MM.1S (cell line): Measurements from ENCODE around the gene MFSD11.
"Not testable (repeated sequence)": the region's sequence is repeated elsewhere in the genome, so short reads cannot be mapped to it uniquely, and the experiment has no call there.

Experiments used
- DNase-seq: peaks from one replicate; pipeline ENCODE4 v3.0.0-alpha.2; 2015
- H2AFZ ChIP-seq: fragments of 300-600 bp; sonication (generic); 2 replicates; pipeline ENCODE4 v1.6.0; 2016; ENCODE audit warnings: antibody characterized with exemption, low read length
- H3F3A ChIP-seq: fragments of 300-600 bp; sonication (generic); 2 replicates; pipeline ENCODE4 v1.6.1; 2016; ENCODE audit warnings: mild to moderate bottlenecking, antibody characterized with exemption, low read length, moderate library complexity, mixed read lengths; ENCODE audit not compliant: insufficient read depth
- H3K27ac ChIP-seq: fragments of 300-600 bp; sonication (generic); 2 replicates; pipeline ENCODE4 v1.5.1; 2016; ENCODE audit warnings: mild to moderate bottlenecking, low read length
- H3K27me3 ChIP-seq: fragments of 300-600 bp; sonication (generic); replicated peaks from 2 replicates; pipeline ENCODE4 v1.6.0; 2016; ENCODE audit warnings: low read length; ENCODE audit not compliant: insufficient read depth
- H3K36me3 ChIP-seq: fragments of 300-600 bp; sonication (generic); replicated peaks from 2 replicates; pipeline ENCODE4 v1.6.1; 2016; ENCODE audit warnings: mild to moderate bottlenecking, low read length, mixed read lengths; ENCODE audit not compliant: insufficient read depth
- H3K4me1 ChIP-seq: fragments of 300-600 bp; sonication (generic); 2 replicates; pipeline ENCODE4 v1.6.1; 2016; ENCODE audit warnings: low read length, mixed read lengths
- H3K4me2 ChIP-seq: fragments of 300-600 bp; sonication (generic); 2 replicates; pipeline ENCODE4 v1.6.0; 2016; ENCODE audit warnings: low read depth, low read length
- H3K4me3 ChIP-seq: fragments of 300-600 bp; sonication (generic); 2 replicates; pipeline ENCODE4 v1.5.1; 2016; ENCODE audit warnings: low read length, mixed read lengths
- H3K79me2 ChIP-seq: fragments of 300-600 bp; sonication (generic); 2 replicates; pipeline ENCODE4 v1.6.1; 2016; ENCODE audit warnings: mixed run types, low read length, mixed read lengths
- H3K9ac ChIP-seq: fragments of 300-600 bp; sonication (generic); 2 replicates; pipeline ENCODE4 v1.6.1; 2016; ENCODE audit warnings: low read length, mixed read lengths
- H3K9me2 ChIP-seq: fragments of 300-600 bp; sonication (generic); replicated peaks from 2 replicates; pipeline ENCODE4 v1.6.1; 2016; ENCODE audit warnings: mild to moderate bottlenecking, low read length, mixed read lengths; ENCODE audit not compliant: insufficient read depth
- H3K9me3 ChIP-seq: fragments of 300-600 bp; sonication (generic); replicated peaks from 2 replicates; pipeline ENCODE4 v1.6.1; 2016; ENCODE audit warnings: mild to moderate bottlenecking, low read length, mixed read lengths; ENCODE audit not compliant: insufficient read depth
- H4K20me1 ChIP-seq: fragments of 300-600 bp; sonication (generic); 2 replicates; pipeline ENCODE4 v1.6.1; 2016; ENCODE audit warnings: mild to moderate bottlenecking, low read length, moderate library complexity, mixed read lengths; ENCODE audit not compliant: insufficient read depth
- CTCF ChIP-seq: fragments of 300-600 bp; sonication (generic); IDR thresholded peaks from 2 replicates; pipeline ENCODE4 v1.5.1; 2016; ENCODE audit warnings: antibody characterized with exemption, low read length, mixed read lengths
- EZH2 ChIP-seq: fragments of 300-600 bp; sonication (generic); optimal IDR thresholded peaks from 2 replicates; pipeline ENCODE3; 2017; ENCODE audit warnings: low read depth, mild to moderate bottlenecking, antibody characterized with exemption, low read length, mixed read lengths
- EZH2phosphoT487 ChIP-seq: fragments of 300-600 bp; sonication (generic); IDR thresholded peaks from 2 replicates; pipeline ENCODE4 v1.6.1; 2018; ENCODE audit warnings: antibody characterized with exemption, low read length

MFSD11 gene

GRCh38 chr17:76706817-76707216, 31.1 kb upstream of the MFSD11 start:
- TF ChIP-seq EZH2phosphoT487, result no peak
- no peak for TF ChIP-seq EZH2
- TF ChIP-seq CTCF, result no peak
- DNase-seq, result no peak
- Histone ChIP-seq H4K20me1 (no peaks in the 10 kb centered on the region), H3K4me1 (no peaks in the 10 kb centered on the region), H3K9me2 (no peaks in the 10 kb centered on the region), H3K9me3 (no peaks in the 10 kb centered on the region), H3K9ac (no peak overlapping the region), H3K4me3 (no peak overlapping the region), H3K4me2 (no peak overlapping the region), H3K27me3 (0 out of 2 replicates have a peak, but pooled peaks cover 5% of the 10 kb centered on the region), H2AFZ (no peak overlapping the region), H3K79me2 (no peaks in the 10 kb centered on the region), H3K27ac (no peak overlapping the region), H3F3A (peaks cover 7% of the 10 kb centered on the region; the same call in 1 of the 2 replicates), H3K36me3 (no peaks in the 10 kb centered on the region)

- Histone ChIP-seq H3K4me1 (no peaks in the 10 kb centered on the region), H3K4me3 (no peak overlapping the region), H4K20me1 (no peaks in the 10 kb centered on the region), H3K36me3 (no peaks in the 10 kb centered on the region), H3K9me2 (no peaks in the 10 kb centered on the region), H3K27ac (no peak overlapping the region), H3K27me3 (0 out of 2 replicates have a peak, but pooled peaks cover 5% of the 10 kb centered on the region), H3F3A (peaks cover 7% of the 10 kb centered on the region; the same call in 1 of the 2 replicates), H3K9ac (no peak overlapping the region), H2AFZ (no peak overlapping the region), H3K4me2 (no peak overlapping the region), H3K9me3 (no peaks in the 10 kb centered on the region), H3K79me2 (no peaks in the 10 kb centered on the region)
- no peak for DNase-seq
- TF ChIP-seq EZH2phosphoT487 (no peak), CTCF (peak; percentile 13; the same call in 1 of the 2 replicates)
Measured at GRCh38 chr17:76707985-76708807, 29.7 kb upstream of the MFSD11 start.

- DNase-seq, result no peak
- Histone ChIP-seq H3K4me3 (no peak overlapping the region), H3K9me2 (no peaks in the 10 kb centered on the region), H3F3A (peaks cover 7% of the 10 kb centered on the region; the same call in 1 of the 2 replicates), H3K9me3 (no peaks in the 10 kb centered on the region), H3K27ac (no peak overlapping the region), H2AFZ (no peak overlapping the region), H3K36me3 (no peaks in the 10 kb centered on the region), H3K4me2 (no peak overlapping the region), H3K79me2 (peaks cover 8% of the 10 kb centered on the region), H3K4me1 (peaks cover under 1% of the 10 kb centered on the region), H3K27me3 (0 out of 2 replicates have a peak, but pooled peaks cover 5% of the 10 kb centered on the region), H3K9ac (no peak overlapping the region), H4K20me1 (no peaks in the 10 kb centered on the region)
- no peak for TF ChIP-seq CTCF
- no peak for TF ChIP-seq EZH2
- no peak for TF ChIP-seq EZH2phosphoT487
Measured at GRCh38 chr17:76709077-76709950, 28.6 kb upstream of the MFSD11 start.

- H3F3A ChIP-seq, H3K9ac ChIP-seq, H3K27me3 ChIP-seq, H3K27ac ChIP-seq, DNase-seq, H3K4me1 ChIP-seq, H4K20me1 ChIP-seq, H3K36me3 ChIP-seq, H2AFZ ChIP-seq, H3K9me2 ChIP-seq, H3K9me3 ChIP-seq: not testable (repeated sequence)
- H3K4me2 ChIP-seq, result peak overlapping the region; percentile 12; the same call in 1 of the 2 replicates
- peaks cover 12% of the 10 kb centered on the region for H3K79me2 ChIP-seq
- peak overlapping the region; percentile 14; the same call in 1 of the 2 replicates for H3K4me3 ChIP-seq
Measured at GRCh38 chr17:76709951-76710862, 27.7 kb upstream of the MFSD11 start.
